ENCODE measurements around the gene WIZ. TPM values are rescaled to one million over a fixed set of nuclear protein-coding genes. Genes with fewer than 3 reads are reported as not detected.

Gene WIZ
- total and polyA plus RNA-seq, 2 of the 8 experiments (the other 6 are each of a cell fraction or from before 2014, with no cell fraction given): 12.5 to 33.2 TPM

DNA sequence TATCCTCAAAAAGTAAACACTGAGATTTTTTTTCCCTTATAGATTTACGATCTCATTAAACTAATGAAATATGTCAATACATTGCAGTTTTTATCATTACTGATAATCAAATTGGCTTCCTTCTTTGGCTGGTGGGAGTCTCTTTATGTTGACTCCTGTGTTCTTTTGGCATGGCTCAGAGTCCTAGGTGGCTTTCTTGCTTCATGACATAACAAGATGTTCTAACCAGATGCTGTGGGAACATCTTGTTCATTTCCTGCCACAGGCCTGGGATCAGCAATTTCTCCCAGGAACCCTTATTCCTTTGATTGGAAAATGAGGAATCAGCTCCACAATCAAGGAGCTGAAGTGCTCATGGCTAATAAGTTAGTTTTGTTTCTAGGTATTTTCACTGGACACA, 45.4 kb upstream of the WIZ start:
- H3K23ac ChIP-seq (ENCODE audit: insufficient read length): no peak overlapping the region
- H3K27ac ChIP-seq (ENCODE audit: low read depth, low read length): no peak overlapping the region
- no peak overlapping the region for H2AFZ ChIP-seq (ENCODE audit: low read length)
- no peak overlapping the region for H4K8ac ChIP-seq (ENCODE audit: extremely low read depth, insufficient read depth, low read length)
- H2AK5ac ChIP-seq (ENCODE audit: low read depth, low read length): no peak overlapping the region
- H3K9me3 ChIP-seq (ENCODE audit: insufficient read depth in 2 of 2, low read depth in 1 of 2, low read length in 1 of 2): peaks cover 12 to 35% of the 10 kb centered on the region in 2 experiments; a peak in 3 of 4 replicates
- H2BK12ac ChIP-seq (ENCODE audit: low read depth, low read length): no peak overlapping the region
- no peak overlapping the region for H2BK5ac ChIP-seq (ENCODE audit: low read depth, low read length)
- no peaks in the 10 kb centered on the region; a peak in 1 of 8 replicates for H3K36me3 ChIP-seq (ENCODE audit: control insufficient read depth in 2 of 4, insufficient read depth in 4 of 4, low read length in 3 of 4)
- no peaks in the 10 kb centered on the region for H3K79me1 ChIP-seq (ENCODE audit: low read depth, low read length)
- no peak overlapping the region for H3K4ac ChIP-seq (replicated peaks; ENCODE audit: insufficient read length, low read depth, low read length)
- H3K79me2 ChIP-seq (ENCODE audit: control insufficient read depth in 1 of 2, insufficient read depth in 2 of 2, low read length in 2 of 2): no peaks in the 10 kb centered on the region
- no peak overlapping the region for H3K14ac ChIP-seq (ENCODE audit: insufficient read length)
- ChIA-PET CTCF (ENCODE audit: partially characterized antibody) (no interaction called here), POLR2A (ENCODE audit: partially characterized antibody) (no interaction called here)
- H4K5ac ChIP-seq (ENCODE audit: insufficient read length, low read depth, low read length): no peak overlapping the region
- DNase-seq (ENCODE audit: low read depth in 1 of 2, low spot score in 2 of 2) (no peak), FAIRE-seq (no peak)
- H4K91ac ChIP-seq (replicated peaks; ENCODE audit: insufficient read length, low read length): no peak overlapping the region
- H3K9ac ChIP-seq (replicated peaks in 1 of 4; ENCODE audit: extremely low read depth in 1 of 4, low read depth in 3 of 4, low read length in 3 of 4): no peak overlapping the region
- WGBS, 2 experiments (ENCODE audit: extremely low coverage in 1 of 2, insufficient coverage in 1 of 2, insufficient read length in 1 of 2, insufficient replicate concordance in 2 of 2, low coverage in 1 of 2, low lambda C conversion rate in 2 of 2, missing lambda C conversion rate in 1 of 2): 88% methylated on average over 1 of the region's 1 CpG; no CpG with 5 or more reads in 1 of the 2 experiments
- H3K56ac ChIP-seq (replicated peaks; ENCODE audit: insufficient read length, low read depth, low read length): no peak overlapping the region
- H3K4me1 ChIP-seq (replicated peaks in 1 of 4; ENCODE audit: control insufficient read depth in 3 of 4, insufficient read depth in 4 of 4, low read length in 3 of 4): no peaks in the 10 kb centered on the region
- H3K4me3 ChIP-seq (ENCODE audit: extremely low read depth in 1 of 4, insufficient read depth in 2 of 4, low read depth in 3 of 4, low read length in 4 of 4): no peak overlapping the region
- no peak overlapping the region for H2BK15ac ChIP-seq (ENCODE audit: low read length)
- H3K18ac ChIP-seq (ENCODE audit: extremely low read depth, low read length): no peak overlapping the region
- H3K23me2 ChIP-seq (ENCODE audit: low read depth, low read length): peaks cover 2% of the 10 kb centered on the region; the same call in 1 of the 2 replicates
- H4K20me1 ChIP-seq (replicated peaks in 1 of 2; ENCODE audit: control insufficient read depth in 1 of 2, insufficient read depth in 2 of 2, low read length in 2 of 2): no peaks in the 10 kb centered on the region
- H3K4me2 ChIP-seq (ENCODE audit: insufficient read depth in 1 of 2, low read depth in 2 of 2, low read length in 2 of 2): no peak overlapping the region
- TF ChIP-seq, protein P1, sequence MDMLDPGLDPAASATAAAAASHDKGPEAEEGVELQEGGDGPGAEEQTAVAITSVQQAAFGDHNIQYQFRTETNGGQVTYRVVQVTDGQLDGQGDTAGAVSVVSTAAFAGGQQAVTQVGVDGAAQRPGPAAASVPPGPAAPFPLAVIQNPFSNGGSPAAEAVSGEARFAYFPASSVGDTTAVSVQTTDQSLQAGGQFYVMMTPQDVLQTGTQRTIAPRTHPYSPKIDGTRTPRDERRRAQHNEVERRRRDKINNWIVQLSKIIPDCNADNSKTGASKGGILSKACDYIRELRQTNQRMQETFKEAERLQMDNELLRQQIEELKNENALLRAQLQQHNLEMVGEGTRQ (IDR thresholded peaks at IDR 0.05; ENCODE audit: low read length): no peak
- TF ChIP-seq CBX5 (IDR thresholded peaks at IDR 0.05; ENCODE audit: low read depth, low read length) (no peak), ASH2L (IDR thresholded peaks at IDR 0.05; ENCODE audit: low read length) (no peak)
- no peak overlapping the region for H2BK20ac ChIP-seq (ENCODE audit: low read length)
- H2BK120ac ChIP-seq (replicated peaks; ENCODE audit: low read depth, low read length): no peak overlapping the region
- H3K27me3 ChIP-seq (replicated peaks in 1 of 4; ENCODE audit: control insufficient read depth in 3 of 4, extremely low read depth in 1 of 4, insufficient read depth in 3 of 4, low read length in 3 of 4): no peaks in the 10 kb centered on the region

Data from H1 (cell line).